LNCaP clone FGC (cell line): Measurements from ENCODE around the gene CLEC4G.

Experiments used
- DNase-seq: peaks from one replicate; pipeline ENCODE4 v3.0.0-alpha.2; 2011; ENCODE audit warnings: low read depth
- H3K4me3 ChIP-seq: 2 replicates; pipeline ENCODE4 v1.5.1; 2011; ENCODE audit warnings: mild to moderate bottlenecking, low read depth, low read length, control low read depth
- CTCF ChIP-seq: IDR thresholded peaks from 2 replicates; pipeline ENCODE4 v1.5.1; 2012; ENCODE audit warnings: mild to moderate bottlenecking; ENCODE audit not compliant: control insufficient read depth, insufficient read depth; ENCODE audit errors: extremely low read depth

The CLEC4G gene

DNA sequence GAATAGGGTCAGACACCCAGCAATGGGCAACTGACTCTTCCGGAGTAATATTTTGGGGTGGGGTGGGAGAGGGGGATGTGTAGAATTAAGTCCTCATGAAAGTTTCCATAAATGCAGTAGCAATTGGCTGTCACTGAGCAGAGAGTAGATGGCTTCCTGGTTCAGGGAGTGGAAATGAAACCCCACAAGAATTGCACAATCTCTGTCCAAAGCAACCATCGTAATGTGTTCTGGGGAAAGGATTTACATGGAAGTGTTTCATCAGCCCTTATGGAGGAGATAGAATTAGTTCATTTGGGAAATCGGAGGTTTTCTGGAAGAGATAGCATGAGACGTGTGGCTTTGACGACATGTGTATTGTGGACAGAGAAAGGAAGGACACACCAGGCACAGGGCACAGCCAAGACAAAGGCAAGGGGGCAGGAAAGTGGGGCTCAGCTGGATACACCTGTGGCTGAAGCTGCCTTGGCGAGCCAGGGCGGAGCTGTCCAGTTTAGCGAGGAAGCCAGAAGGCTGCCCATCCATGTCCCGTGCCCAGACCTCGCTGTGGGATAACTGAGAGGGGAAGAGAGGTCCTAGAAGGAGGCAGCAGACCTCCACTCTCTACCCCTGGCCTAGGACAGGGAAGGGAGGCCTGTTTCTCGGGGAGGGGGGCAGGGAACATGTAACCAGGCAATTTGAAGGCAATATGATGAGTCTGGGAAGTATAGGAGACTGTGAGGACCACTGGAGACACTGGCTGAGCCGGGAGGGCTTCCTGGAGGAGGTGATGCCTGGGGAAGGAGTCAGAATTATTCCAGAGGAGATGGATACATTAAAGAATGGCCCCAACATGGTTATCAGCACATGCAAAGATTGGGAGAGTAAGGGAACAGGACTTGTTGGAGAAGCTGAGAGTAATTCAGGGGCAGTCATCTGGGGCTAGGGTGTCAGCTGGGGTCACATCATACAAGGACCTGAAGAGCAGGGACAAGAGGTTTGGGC is 2.6 kb upstream of the CLEC4G start:
- TF ChIP-seq CTCF: no peak
- no peak for DNase-seq
- no peak overlapping the region for H3K4me3 ChIP-seq

GRCh38 chr19:7733376-7733775 is 1.5 kb upstream of the CLEC4G start:
- TF ChIP-seq CTCF: no peak
- DNase-seq: no peak
- H3K4me3 ChIP-seq: no peak overlapping the region

- TF ChIP-seq CTCF: no peak
- no peak overlapping the region for H3K4me3 ChIP-seq
Observed at GRCh38 chr19:7731615-7732014, 295 bp downstream of the CLEC4G start.

GRCh38 chr19:7731218-7731595 is 703 bp downstream of the CLEC4G start:
- TF ChIP-seq CTCF: no peak
- DNase-seq: no peak
- H3K4me3 ChIP-seq: no peak overlapping the region

More at GRCh38 chr19:7731615-7732014, 295 bp downstream of the CLEC4G start:
- DNase-seq: no peak

GRCh38 chr19:7730286-7731217 is 1.4 kb downstream of the CLEC4G start:
- H3K4me3 ChIP-seq: no peak overlapping the region
- no peak for DNase-seq
- no peak for TF ChIP-seq CTCF

- no peak overlapping the region for H3K4me3 ChIP-seq
- DNase-seq: no peak
- TF ChIP-seq CTCF: no peak
Observed at GRCh38 chr19:7729831-7730285, 2.1 kb downstream of the CLEC4G start.
